NB4 (cell line): Measurements from ENCODE around the gene PHACTR1.

Experiments
- DNase-seq: peaks from one replicate; pipeline ENCODE4 v3.0.0; 2010; ENCODE audit warnings: low read depth
- H3K4me3 ChIP-seq: one replicate; pipeline ENCODE4 v1.5.1; 2011; ENCODE audit warnings: mild to moderate bottlenecking, low read depth, low read length, moderate library complexity
- CTCF ChIP-seq: IDR thresholded peaks from one replicate; pipeline ENCODE4 v1.5.1; 2012; ENCODE audit warnings: low read depth, low read length
- MAX ChIP-seq: IDR thresholded peaks from 2 replicates; pipeline ENCODE4 v1.6.1; 2011; ENCODE audit warnings: low read depth, low read length
- MYC ChIP-seq: IDR thresholded peaks from 2 replicates; pipeline ENCODE4 v1.6.1; 2011; ENCODE audit warnings: low read depth, low read length
- POLR2A ChIP-seq: IDR thresholded peaks from 2 replicates; pipeline ENCODE4 v1.6.1; 2011; ENCODE audit warnings: mild to moderate bottlenecking; ENCODE audit not compliant: insufficient read length; ENCODE audit errors: extremely low read depth

PHACTR1 gene

GRCh38 chr6:13117570-13117969, 401.0 kb downstream of the PHACTR1 start:
- H3K4me3 ChIP-seq, result no peak overlapping the region
- DNase-seq, result no peak
- TF ChIP-seq CTCF (no peak), MYC (no peak), MAX (no peak), POLR2A (no peak)

GRCh38 chr6:13119549-13119948, 403.0 kb downstream of the PHACTR1 start:
- no peak overlapping the region for H3K4me3 ChIP-seq
- DNase-seq, result no peak
- TF ChIP-seq MYC, result no peak
- TF ChIP-seq MAX, result no peak
- TF ChIP-seq POLR2A, result no peak
- no peak for TF ChIP-seq CTCF

GRCh38 chr6:13120483-13121482, 404.2 kb downstream of the PHACTR1 start:
- H3K4me3 ChIP-seq, result no peak overlapping the region
- TF ChIP-seq MYC (no peak), POLR2A (no peak), CTCF (no peak), MAX (no peak)
- DNase-seq, result peak; percentile 32

- no peak for TF ChIP-seq CTCF
- no peak for TF ChIP-seq MYC
- TF ChIP-seq POLR2A, result no peak
- no peak for TF ChIP-seq MAX
- DNase-seq, result no peak
- no peak overlapping the region for H3K4me3 ChIP-seq
Observed at GRCh38 chr6:13124131-13124530, 407.6 kb downstream of the PHACTR1 start.

DNA sequence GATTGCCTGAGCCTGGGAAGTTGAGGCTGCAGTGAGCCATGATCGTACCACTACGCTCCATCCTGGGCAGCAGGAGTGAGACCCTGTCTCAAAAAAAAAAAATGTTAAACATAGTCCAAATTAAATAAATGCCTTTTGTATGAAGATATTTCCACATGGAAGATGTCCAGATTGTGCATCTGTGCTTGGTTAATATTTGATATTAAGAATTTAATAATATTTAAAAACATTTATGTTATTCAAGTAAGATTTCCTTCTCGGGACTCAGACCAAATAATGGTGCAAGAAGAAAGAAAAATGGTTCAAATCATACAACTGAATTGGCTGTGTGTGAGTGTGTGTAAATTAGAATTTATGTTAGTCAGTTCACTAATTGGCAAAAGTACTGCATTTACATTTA, 409.3 kb downstream of the PHACTR1 start:
- no peak for TF ChIP-seq MYC
- no peak for TF ChIP-seq CTCF
- no peak overlapping the region for H3K4me3 ChIP-seq
- DNase-seq, result no peak
